ENCODE measurements around the gene GYG1.

GYG1 gene

GRCh38 chr3:149019580-149019979, 28.2 kb downstream of the GYG1 start:
- no peak for DNase-seq

GRCh38 chr3:149020196-149020838, 29.0 kb downstream of the GYG1 start:
- no peak for DNase-seq

- DNase-seq: no peak
Measured at GRCh38 chr3:149020839-149021252, 29.5 kb downstream of the GYG1 start.

DNA sequence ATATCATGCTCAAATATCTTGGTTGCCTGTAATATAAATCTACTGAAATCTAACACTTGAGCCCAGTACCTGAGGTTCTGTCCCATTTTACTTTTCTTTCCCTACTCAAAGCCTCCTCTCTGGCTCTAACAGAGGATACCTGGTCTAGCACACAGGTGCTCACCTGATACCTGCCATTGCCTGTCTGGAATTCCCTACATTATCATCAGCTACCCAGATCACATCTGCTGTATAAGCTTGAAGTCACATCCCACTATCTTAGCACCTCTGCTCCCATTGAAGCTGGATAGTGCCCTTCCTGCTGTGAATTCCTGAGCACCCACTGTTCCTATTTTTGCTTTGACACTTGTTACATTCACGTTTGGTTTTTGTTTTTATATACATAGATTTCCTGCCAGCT, 30.5 kb downstream of the GYG1 start:
- no peak for DNase-seq

GRCh38 chr3:149023951-149024350, 32.6 kb downstream of the GYG1 start:
- no peak for DNase-seq

- no peak for DNase-seq
Measured at GRCh38 chr3:149026718-149027117, 35.4 kb downstream of the GYG1 start.

DNA sequence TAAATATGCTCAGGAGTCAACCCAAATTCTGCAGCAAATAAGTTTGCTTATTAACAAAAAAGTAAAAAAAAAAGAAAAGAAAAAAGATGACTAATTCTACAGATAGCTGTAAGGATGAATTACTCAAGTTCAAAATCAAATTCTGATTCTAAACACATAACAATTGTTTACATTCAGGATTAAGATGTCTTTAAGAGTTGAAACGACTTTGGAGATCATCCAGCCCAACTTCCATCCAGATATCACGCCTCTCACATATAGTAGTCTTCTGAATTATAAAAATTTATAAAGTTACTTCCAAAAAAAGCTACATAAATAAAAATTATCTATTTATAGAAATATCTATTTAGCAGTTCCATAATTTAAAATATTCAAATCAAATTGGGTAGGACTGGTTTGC, 39.8 kb downstream of the GYG1 start:
- no peak for DNase-seq

DNA sequence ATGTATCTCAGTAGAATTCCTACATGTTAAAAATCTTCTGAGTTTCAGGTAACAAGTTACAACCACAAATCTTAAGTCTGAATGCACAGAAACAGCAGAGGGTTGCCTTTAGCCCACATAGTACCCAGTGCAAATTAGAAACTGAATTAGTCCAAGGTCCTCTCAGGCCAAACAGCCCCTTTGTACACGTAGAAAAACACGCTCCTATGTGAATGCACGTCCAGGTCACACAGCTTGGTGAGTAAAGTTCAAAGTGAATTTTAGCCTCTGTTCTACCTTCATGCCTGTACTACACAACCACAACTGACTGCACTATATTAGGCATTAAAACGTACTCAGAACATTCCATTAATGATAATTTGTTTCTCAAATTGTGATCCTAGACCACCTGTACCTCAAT, 46.3 kb downstream of the GYG1 start:
- DNase-seq: no peak

DNA sequence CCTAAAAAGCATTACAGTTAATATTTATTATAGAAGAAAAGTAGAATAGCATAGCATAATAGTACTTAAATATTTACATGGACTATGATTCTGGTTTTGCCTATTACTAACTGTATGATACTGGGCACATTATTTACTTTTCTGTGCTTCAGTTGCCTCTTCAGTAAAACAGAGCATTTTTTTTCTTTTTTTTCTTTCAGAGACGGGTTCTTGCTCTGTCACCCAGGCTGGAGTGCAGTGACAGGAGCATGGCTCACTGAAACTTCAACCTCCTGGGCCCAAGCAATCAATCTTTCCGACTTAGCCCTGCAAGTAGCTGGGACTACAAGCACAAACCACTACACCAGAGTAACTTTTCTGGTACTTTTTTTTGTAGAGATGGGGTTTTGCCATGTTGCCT, 47.0 kb downstream of the GYG1 start:
- no peak for DNase-seq

GRCh38 chr3:149042789-149043386, 51.5 kb downstream of the GYG1 start:
- DNase-seq: no peak

GRCh38 chr3:149044339-149045083, 53.2 kb downstream of the GYG1 start:
- DNase-seq: no peak

GRCh38 chr3:149055575-149055974, 64.2 kb downstream of the GYG1 start:
- peak; percentile 10 for DNase-seq

DNA sequence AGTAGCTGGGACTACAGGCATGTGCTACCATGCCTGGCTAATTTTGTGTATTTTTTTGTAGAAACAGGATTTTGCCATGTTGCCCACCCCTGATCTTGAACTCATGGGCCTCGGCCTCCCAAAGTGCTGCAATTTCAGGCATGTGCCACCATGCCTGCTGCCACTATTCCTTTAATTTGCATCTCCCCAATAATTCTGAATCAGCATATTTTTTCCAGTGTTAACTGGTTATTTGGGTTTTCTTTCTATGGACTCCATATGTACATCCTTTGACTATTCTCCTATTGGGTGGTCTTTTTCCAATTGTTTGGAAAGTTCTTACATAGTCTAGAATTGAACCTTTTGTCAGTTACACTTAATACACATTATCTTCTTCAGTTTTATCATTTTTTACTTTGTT, 66.9 kb downstream of the GYG1 start:
- no peak for DNase-seq

DNA sequence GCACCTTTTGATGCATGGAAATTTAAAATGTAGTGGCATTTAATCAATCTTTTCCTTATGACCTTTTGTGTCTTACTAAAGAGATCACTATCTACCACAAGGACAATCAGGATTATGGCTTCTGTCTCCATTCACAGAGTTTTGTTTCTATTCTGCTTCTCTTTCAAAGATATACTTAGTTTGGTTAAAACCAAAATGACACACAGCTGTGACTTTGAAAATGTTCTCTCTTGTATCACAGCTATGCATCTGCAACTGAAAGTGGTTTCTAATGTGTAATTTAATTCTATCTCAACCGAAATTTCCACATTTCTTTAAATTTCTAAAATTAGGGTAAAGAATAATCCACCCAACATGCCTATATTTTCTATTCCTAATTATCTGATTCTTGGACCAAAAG, 67.3 kb downstream of the GYG1 start:
- no peak for DNase-seq

DNA sequence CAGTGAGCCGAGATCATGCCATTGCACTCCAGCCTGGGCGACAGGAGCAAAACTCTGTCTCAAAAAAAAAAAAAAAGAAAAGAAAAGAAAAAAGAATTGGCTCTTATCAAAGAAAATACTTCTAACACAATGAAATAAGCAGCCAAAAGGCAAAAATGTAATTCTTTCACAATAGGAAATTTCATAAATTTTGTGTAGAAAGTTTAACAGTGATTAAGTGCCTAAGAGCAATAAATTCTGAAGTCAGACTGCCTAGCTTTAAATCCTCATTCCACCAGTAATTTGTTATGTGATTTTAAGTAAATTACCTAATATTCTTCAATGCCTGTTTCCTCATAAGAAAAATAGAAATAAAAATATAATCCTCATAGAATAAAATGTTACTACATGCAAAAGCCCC, 70.4 kb downstream of the GYG1 start:
- DNase-seq: no peak

GRCh38 chr3:149067883-149068282, 76.5 kb downstream of the GYG1 start:
- no peak for DNase-seq

All from hematopoietic multipotent progenitor cell treated with erythropoietin and hydrocortisone succinate and interleukin-3 and kit ligand, for 4 days (in vitro differentiated cells).